HG02759 (cell line): ENCODE measurements around the gene ANO10.
"Not testable (repeated sequence)": the region's sequence is repeated elsewhere in the genome, so short reads cannot be mapped to it uniquely, and the experiment has no call there.

Experiments
- ATAC-seq: cut with Tn5 transposase; IDR thresholded peaks from one replicate; pipeline ENCODE4 v1.9.1; 2021; ENCODE audit warnings: mild to moderate bottlenecking, moderate library complexity; ENCODE audit not compliant: unreplicated experiment

ANO10 gene

GRCh38 chr3:43629257-43629656 is 7.4 kb upstream of the ANO10 start:
- ATAC-seq: no peak

GRCh38 chr3:43627360-43627759 is 5.5 kb upstream of the ANO10 start:
- no peak for ATAC-seq

GRCh38 chr3:43624619-43625305 is 3.0 kb upstream of the ANO10 start:
- no peak for ATAC-seq

GRCh38 chr3:43620831-43621655 is 768 bp downstream of the ANO10 start:
- ATAC-seq: no peak

- no peak for ATAC-seq
Measured at GRCh38 chr3:43619588-43619987, 2.2 kb downstream of the ANO10 start.

- no peak for ATAC-seq
Measured at GRCh38 chr3:43618142-43618541, 3.7 kb downstream of the ANO10 start.

- no peak for ATAC-seq
Measured at GRCh38 chr3:43616034-43616433, 5.8 kb downstream of the ANO10 start.

- ATAC-seq: no peak
Measured at GRCh38 chr3:43615133-43615532, 6.7 kb downstream of the ANO10 start.

GRCh38 chr3:43613976-43614375 is 7.8 kb downstream of the ANO10 start:
- no peak for ATAC-seq

- no peak for ATAC-seq
Measured at GRCh38 chr3:43612419-43612818, 9.4 kb downstream of the ANO10 start.

GRCh38 chr3:43609406-43609805 is 12.4 kb downstream of the ANO10 start:
- ATAC-seq: no peak

GRCh38 chr3:43608751-43609150 is 13.1 kb downstream of the ANO10 start:
- ATAC-seq: no peak

GRCh38 chr3:43606284-43606683 is 15.5 kb downstream of the ANO10 start:
- ATAC-seq: no peak

GRCh38 chr3:43599959-43600358 is 21.9 kb downstream of the ANO10 start:
- not testable (repeated sequence) for ATAC-seq

- ATAC-seq: no peak
Measured at GRCh38 chr3:43597961-43598360, 23.9 kb downstream of the ANO10 start.

GRCh38 chr3:43596178-43596577 is 25.6 kb downstream of the ANO10 start:
- ATAC-seq: not testable (repeated sequence)

GRCh38 chr3:43595280-43595679 is 26.5 kb downstream of the ANO10 start:
- ATAC-seq: not testable (repeated sequence)

GRCh38 chr3:43593588-43593987 is 28.2 kb downstream of the ANO10 start:
- ATAC-seq: not testable (repeated sequence)

- not testable (repeated sequence) for ATAC-seq
Measured at GRCh38 chr3:43591866-43592265, 29.9 kb downstream of the ANO10 start.

GRCh38 chr3:43587303-43587702 is 34.5 kb downstream of the ANO10 start:
- ATAC-seq: no peak

- ATAC-seq: no peak
Measured at GRCh38 chr3:43584043-43584826, 37.6 kb downstream of the ANO10 start.
